Stimulated activated CD4-positive, alpha-beta T cell treated with anti-CD3 and anti-CD28 coated beads, TNF-alpha, amount 100 ng/mL, for 24 hours (primary cell): ENCODE measurements around the gene VEZF1.
"Not testable (repeated sequence)": the region's sequence is repeated elsewhere in the genome, so short reads cannot be mapped to it uniquely, and the experiment has no call there.

ENCODE experiments used
- DNase-seq, 3 experiments: peaks; one replicate each; pipeline ENCODE4 v3.0.0-alpha.2; 2020; ENCODE audit warnings: low read depth in 3 of 3

The VEZF1 gene

GRCh38 chr17:57975044-57975443 is 13.0 kb downstream of the VEZF1 start:
- no peak for DNase-seq

DNA sequence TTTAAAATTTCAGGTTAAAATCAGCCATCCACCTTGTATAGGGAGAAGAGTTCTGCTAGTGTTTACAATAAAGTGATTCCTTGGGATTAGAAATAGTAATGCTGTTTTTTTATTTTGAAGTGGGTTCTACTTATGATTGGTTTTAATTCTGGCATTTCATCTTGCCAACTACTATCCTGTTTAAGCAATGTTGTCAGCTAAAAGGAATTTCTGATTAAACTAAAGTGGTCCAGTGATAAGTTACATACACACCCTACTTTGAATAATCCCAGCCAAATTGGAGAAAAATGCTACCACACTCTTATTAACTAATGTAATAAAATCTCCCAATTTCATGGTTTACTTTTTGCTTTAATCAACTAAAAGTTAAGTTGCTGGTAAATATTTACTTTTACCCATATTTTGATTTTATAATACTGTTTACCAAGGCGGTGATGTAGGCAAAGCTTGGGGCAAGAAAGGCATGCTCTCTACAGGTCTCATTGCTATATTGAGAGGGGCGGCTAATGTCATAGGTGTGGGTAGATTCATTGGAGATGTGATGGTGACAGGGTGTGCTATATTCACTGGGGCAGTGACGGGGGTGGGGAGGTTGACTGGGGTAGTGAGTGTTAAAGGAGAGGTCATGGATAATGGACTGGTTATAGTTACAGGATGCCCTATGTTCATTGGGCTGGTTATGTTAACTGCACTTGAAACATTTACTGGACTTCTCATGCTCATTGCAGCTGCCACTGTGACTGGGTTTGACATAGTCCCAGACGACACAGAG is 13.8 kb downstream of the VEZF1 start:
- not testable (repeated sequence) for DNase-seq

DNA sequence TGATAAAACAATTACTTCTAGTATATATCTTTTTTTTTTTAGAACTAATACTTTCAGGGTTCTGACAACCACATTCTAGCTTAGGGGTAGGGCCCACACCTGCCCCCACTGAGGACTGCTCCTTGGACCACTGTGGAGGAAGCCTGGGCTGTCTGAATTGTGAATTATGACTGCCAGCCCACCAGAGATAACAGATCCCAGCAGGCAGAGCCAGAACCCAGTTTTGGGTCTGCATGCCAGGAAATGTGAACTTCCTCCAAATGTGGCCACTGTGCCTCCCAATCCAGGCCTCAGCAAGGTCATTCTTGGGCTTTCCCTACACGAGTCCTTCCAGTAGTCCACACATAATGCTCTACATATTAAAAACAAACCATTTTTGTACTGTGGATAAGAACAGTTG is 15.9 kb downstream of the VEZF1 start:
- no peak for DNase-seq

DNA sequence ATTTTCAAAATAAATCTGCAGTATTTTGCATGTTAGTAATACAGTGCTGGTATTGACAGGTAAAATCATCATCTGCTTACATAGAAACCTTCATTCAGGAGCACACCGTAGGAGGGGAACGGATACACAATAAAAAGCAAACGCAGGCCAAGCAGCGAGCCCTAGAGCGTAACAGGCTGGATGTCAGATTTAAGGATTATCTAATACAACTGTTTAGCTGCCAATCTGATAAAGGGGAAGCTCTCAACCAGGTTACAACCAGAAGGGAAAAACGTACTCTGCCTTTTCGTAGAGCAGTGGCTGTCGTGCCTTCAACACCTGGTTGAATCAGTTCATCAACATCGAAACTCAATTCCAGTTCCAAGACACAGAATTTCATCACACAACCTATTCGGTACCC is 16.5 kb downstream of the VEZF1 start:
- DNase-seq: no peak

DNA sequence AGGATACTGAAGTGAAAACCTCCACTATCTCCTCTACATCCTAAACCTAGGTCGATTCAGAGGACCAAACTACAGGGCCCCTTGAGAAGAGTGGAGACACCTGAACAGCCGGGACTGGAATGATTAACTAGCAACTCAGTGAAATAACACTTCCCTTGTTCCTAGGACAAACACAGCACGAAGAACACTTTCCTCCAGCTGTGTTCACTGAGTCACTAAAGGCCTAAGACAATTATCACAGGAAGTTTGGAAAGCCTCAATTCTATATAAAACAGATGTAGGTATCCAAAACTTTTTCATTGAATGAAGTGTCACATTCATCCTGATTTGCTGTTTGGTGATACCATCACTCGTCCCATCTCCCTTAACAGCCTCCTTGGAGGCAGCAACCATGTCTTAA is 17.3 kb downstream of the VEZF1 start:
- DNase-seq: no peak

DNA sequence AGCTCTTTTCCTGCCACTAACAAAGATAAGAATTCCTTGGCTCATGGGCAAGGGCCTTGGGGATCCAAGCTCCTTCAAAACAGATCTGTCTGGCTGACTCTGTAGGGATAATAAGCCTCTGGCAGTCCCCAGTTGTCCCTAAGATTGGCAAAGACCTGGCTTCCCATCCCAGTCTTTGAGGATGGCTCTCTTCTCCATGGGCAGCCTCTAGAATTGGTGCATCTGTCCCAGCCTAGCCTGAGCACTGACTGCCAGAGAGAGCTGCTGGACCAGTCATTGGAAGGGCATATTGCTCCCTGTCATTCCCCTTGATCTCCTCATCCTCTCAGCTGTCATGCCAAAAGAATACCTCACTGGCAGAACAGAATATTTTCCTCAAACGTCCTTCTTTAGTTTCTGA is 19.6 kb downstream of the VEZF1 start:
- no peak for DNase-seq

DNA sequence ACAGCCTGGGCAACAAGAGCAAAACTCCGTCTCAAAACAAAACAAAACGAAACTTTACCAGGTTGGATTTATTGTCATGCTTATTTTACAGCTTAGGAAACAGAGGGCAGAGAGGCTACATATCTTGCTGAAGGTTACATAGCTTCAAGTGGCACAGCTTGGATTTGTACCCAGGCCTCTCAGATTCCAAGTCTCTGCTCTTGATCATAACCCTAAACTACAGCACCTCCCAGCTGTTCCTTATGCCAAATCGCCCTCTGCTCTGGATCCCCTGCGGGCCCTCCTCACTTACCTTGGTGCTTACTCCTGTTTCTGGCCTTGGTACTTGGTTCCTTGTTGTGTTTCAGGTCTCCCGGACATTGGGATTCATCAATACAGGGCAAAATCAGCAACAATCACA is 21.2 kb downstream of the VEZF1 start:
- no peak for DNase-seq

- no peak for DNase-seq
These were observed 21.8 kb downstream of the VEZF1 start for GRCh38 chr17:57966246-57966645.

DNA sequence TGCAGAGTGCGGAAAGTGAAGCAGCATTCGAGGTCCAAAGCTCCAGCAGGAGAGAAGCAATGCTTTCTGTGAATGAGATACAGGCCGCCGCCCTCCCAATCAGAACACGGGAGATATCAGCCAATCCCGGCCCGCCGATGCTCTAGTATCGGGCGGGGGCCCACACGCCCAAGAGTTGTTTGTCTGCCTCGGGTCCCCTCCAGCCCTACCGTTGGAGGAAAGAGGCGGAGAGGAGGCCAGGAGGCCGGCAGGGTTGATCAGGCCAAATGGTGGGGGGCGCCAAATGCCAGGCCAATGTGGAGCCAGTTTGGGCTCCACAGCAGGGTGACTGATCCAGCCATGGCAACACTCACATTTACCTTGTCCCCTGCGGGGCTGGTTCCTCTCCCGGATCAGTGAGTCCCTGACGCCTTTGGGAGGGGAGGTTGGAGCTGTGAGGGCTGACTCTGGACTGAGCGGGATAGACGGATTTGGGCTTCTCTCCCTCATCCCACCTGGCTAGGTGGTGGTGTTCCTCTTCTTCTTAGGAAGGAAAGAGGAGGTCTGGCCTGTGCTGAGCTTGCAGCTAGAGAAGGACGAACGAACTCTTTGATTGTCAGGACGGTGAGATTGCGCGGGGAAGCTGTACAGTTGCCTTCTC is 22.4 kb downstream of the VEZF1 start:
- no peak for DNase-seq

DNA sequence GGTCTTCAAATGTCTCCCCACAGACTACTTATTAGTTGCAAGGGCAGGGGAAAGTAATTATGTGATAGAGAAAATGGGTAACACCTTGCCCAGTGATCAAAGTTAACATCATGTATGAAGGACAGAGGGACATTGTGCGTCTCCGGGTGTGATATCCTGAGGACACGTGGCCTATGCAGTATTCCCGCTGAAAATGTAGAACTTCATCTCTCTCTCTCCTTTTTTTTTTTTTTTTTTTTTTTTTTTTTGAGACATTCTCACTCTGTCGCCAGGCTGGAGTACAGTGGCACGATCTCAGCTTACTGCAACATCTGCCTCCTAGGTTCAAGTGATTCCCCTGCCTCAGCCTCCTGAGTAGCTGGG is 24.9 kb downstream of the VEZF1 start:
- DNase-seq: no peak

DNA sequence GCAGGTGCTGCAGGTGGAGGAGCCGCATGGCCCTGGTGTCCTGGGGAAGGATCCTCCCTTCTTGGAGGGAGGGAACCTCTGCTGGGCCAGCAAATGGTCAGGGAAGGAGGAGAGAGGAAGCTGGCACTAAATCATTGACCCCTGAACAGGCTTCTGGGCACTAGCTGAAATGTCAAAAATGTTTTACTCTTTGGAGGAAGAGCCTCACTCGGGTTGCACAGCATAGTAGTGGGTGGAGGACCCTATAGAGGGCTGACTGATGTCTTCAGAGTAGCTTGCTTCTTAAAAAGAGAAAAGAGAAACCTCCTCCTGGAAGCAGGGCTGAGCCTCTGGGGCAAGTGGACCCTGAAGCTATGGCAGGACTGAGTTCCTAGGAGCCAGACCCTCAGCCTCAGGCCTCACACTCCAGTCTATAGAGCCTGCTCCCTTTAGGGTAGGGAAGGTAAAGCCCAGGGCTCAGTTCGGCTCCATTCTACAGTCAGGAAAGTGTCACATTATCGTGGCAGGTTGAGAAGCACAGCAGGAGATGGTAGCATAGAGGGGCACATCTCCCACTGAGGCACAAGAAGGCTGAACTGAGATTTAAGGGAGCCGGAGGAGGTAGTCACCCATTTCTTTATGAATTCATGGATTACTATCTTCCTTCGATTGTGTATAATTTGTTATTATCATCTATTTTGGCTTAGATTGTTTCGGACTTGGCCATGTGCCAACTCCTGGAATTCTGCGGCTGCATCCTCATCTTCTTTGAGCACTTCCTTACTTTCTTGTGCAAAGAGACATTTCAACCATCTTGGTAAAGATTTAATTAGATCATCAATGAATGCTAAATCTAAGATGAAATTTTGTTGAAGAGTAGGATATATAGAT is 25.5 kb downstream of the VEZF1 start:
- DNase-seq: no peak

DNA sequence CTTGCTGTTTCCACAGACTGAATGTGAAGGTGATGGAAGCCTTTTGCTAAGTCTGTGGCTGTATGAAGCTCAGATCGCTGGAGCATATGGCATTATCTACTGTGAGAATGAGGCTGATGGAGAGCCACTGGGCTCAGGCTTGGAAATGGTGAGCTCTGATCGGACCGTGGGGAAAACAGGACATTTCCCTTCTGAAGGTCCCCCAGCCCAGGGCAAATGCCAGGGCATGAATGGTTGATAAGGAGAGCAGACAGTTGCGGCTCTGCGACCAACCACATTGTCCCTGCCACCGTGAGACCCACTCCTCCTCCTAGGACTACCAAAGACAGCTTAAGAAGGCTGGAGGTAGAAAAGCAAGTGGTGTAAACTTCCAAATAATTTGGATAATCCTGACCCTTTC is 28.1 kb downstream of the VEZF1 start:
- DNase-seq: no peak

DNA sequence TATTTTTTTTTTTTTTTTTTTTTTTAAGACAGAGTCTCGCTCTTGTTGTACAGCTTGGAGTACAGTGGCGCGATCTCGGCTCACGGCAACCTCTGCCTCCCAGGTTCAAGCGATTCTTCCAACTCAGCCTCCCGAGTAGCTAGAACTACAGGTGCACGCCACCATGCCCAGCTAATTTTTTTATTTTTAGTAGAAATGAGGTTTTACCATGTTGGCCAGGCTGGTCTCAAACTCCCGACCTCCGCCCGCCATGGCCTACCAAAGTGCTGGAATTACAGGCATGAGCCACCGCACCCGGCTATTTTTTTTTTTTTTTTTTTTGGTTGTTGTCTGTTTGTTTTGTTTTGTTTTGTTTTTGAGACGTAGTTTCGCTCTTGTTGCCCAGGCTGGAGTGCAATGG is 29.7 kb downstream of the VEZF1 start:
- not testable (repeated sequence) for DNase-seq

- no peak for DNase-seq
These were observed 30.2 kb downstream of the VEZF1 start for GRCh38 chr17:57957886-57958285.

DNA sequence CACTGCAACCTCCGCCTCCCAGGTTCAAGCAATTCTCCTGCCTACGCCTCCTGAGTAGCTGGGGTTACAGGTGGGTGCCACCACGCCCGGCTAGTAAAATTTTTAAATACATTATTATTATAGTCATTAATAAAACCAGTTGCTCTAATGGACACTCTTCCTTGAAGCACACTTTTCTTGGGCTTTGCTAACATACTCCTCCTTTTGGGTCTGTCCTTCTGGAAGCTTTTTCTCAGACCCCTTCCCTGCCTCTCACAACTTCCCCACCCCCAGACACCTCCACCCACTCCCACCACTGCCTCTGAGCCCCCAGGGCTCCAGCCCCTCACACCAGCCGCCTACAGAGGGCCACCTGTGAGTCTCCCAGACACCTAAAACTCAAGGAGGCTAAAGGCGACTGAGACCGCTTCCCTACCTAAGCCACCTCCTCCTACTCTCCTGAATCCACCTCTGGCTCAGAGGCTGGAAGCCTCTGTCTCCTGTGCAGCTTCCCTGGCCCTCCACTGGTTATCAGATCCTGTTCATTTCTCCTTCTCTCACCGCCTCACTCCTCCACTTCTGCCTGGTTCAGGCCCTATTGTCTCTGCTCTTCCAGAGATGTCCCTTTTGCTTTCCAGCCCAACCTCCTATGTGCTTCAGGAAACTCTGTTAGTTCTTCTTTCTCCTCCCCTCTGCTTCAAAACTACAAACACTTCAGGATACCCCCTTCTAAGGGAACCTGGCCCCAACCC is 30.8 kb downstream of the VEZF1 start:
- DNase-seq: no peak

- peak in 1 of 3 experiments; percentile 29 for DNase-seq
These were observed 31.5 kb downstream of the VEZF1 start for GRCh38 chr17:57956291-57957119.

- DNase-seq: peak; percentile 22 to 70 (median 46)
These were observed 32.7 kb downstream of the VEZF1 start, which contains the start of gene CUEDC1 for GRCh38 chr17:57955183-57955931. Gene CUEDC1 (minus strand): TSS chr17:57955412. CDS start chr17:57885564, 69,848 bp downstream.

DNA sequence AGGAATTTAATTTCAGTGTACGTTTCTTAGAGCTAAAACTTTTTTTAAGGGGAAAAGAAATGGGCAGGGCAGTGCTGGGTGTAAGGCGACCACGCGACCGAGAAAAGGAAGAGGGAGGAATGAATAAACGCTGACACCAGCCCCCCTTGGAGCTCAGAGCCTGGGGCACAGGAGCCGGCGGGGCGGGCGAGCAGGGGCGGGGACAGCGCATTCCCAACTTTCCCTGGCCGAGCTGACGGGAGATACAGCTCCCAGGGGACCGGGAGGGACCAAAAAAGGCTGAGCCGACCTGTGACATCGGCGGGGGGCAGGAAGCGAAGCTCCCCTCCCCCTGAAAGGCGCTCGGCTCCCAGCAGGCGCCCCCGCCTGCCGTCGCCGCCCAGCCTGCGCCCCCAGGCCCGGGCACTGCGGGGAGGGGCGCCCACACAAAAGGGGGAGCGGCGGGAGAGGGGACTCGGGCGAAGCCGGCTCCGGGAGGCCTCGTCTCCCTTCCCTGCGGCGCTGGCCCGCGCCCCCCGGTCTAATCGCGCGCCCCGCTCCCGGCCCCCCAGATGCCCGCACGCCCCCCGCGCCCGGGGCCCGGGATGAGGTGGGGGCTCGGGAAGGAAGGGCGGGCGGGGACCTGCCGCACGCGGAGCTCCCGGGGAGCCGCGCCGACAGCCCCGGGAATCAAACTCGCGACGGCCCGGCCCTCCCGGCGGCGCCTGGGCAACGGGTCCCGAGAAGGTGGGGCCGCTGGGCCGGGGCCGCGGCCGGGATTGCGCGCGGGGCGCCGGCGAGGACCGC is 33.5 kb downstream of the VEZF1 start:
- no peak for DNase-seq

DNA sequence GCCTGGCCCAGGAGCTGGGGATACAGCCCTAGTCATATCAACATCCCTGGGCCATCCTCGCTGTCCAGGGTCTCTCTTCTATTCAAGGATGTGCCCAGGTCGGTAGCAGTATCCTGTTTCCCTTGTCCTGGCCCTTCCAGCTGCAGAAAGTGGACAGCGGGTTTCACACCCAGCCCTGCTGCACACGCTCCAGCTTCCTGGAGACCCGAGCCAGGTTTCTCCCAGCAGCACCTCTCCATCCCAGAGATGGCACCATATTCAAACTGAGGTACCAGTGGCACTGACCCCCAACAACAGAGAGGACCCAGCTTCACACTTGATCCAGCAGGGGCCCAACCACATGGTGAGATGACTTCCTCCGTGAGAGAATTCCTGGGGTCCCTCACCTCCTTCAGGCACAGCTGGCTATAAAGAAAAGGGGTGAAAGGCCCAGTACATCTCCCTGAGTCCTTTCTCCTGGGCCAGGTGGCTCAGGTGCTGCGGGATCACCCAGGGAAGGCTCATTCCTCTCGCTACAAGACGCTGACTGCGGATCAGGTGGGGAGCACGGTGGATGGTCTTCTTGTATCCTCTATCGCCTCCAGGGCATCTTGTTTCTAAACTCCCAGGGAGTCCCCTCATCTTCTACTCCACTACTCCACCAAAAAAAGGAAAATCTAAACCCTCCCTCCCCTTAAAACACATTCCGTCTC is 34.2 kb downstream of the VEZF1 start:
- no peak for DNase-seq
